ENCODE measurements around the gene PTGR3. TPM values are rescaled to one million over a fixed set of nuclear protein-coding genes. Genes with fewer than 3 reads are reported as not detected.

PTGR3 gene
- total RNA-seq (25.7 and 30.7 TPM in 2 replicates), polyA plus RNA-seq (24.4 and 32.2 TPM in 2 replicates)

- H2AFZ ChIP-seq, result peak within 1 kb of the TSS; percentile 75
- H3K4me1 ChIP-seq (ENCODE audit: insufficient read depth), result peaks cover 21% of the 10 kb centered on the region
- peak within 1 kb of the TSS; percentile 97 for H3K4me3 ChIP-seq
- peaks cover 19% of the 10 kb centered on the region for H3K27me3 ChIP-seq
- H3K4me2 ChIP-seq, result peak within 1 kb of the TSS; percentile 82
- 1% methylated on average over 25 of the region's 88 CpGs for WGBS (ENCODE audit: low lambda C conversion rate, missing lambda C conversion rate)
- no peaks in the 10 kb centered on the region for H3K36me3 ChIP-seq (replicated peaks; ENCODE audit: insufficient read depth, low read depth)
- DNase-seq (ENCODE audit: low spot score), result peak; percentile 87
- H3K27ac ChIP-seq, result peak within 1 kb of the TSS; percentile 99
- H4K20me1 ChIP-seq (ENCODE audit: insufficient read depth, poor library complexity, severe bottlenecking), result peaks cover 29% of the 10 kb centered on the region
- H3K9me3 ChIP-seq (ENCODE audit: low read depth), result no peaks in the 10 kb centered on the region
- TF ChIP-seq EZH2 (IDR thresholded peaks at IDR 0.05; ENCODE audit: borderline replicate concordance), result no peak
- no peak for TF ChIP-seq EZH2phosphoT487 (IDR thresholded peaks at IDR 0.05; ENCODE audit: low read depth, severe bottlenecking, unreplicated experiment)
- no peak for TF ChIP-seq CTCF (IDR thresholded peaks at IDR 0.05; ENCODE audit: poor library complexity)
- no peaks in the 10 kb centered on the region for H3K9me2 ChIP-seq (replicated peaks; ENCODE audit: insufficient read depth)
- H3K79me2 ChIP-seq, result peaks cover 72% of the 10 kb centered on the region
Measured at GRCh38 chr18:75209129-75209950, at the start of gene PTGR3. PTGR3 (minus strand) TSS chr18:75209139; CDS start chr18:75209058, 81 bp downstream.

- H3K9me2 ChIP-seq (replicated peaks; ENCODE audit: insufficient read depth), result no peaks in the 10 kb centered on the region
- no peak overlapping the region for H3K4me2 ChIP-seq
- TF ChIP-seq EZH2phosphoT487 (IDR thresholded peaks at IDR 0.05; ENCODE audit: low read depth, severe bottlenecking, unreplicated experiment) (no peak), EZH2 (IDR thresholded peaks at IDR 0.05; ENCODE audit: borderline replicate concordance) (no peak), CTCF (IDR thresholded peaks at IDR 0.05; ENCODE audit: poor library complexity) (no peak)
- no peak overlapping the region for H2AFZ ChIP-seq
- DNase-seq (ENCODE audit: low spot score), result no peak
- H3K79me2 ChIP-seq, result peaks cover 91% of the 10 kb centered on the region
- H3K4me1 ChIP-seq (ENCODE audit: insufficient read depth), result no peaks in the 10 kb centered on the region
- H3K9me3 ChIP-seq (ENCODE audit: low read depth), result no peaks in the 10 kb centered on the region
- no peak overlapping the region for H3K4me3 ChIP-seq
- H4K20me1 ChIP-seq (ENCODE audit: insufficient read depth, poor library complexity, severe bottlenecking), result peaks cover 9% of the 10 kb centered on the region
- no peaks in the 10 kb centered on the region for H3K27me3 ChIP-seq
- WGBS (ENCODE audit: low lambda C conversion rate, missing lambda C conversion rate), result 85% methylated on average over 14 of the region's 14 CpGs
- no peak overlapping the region for H3K27ac ChIP-seq
- H3K36me3 ChIP-seq (replicated peaks; ENCODE audit: insufficient read depth, low read depth), result no peaks in the 10 kb centered on the region
Measured at GRCh38 chr18:75257605-75258004, 48.7 kb upstream of the PTGR3 start.

GRCh38 chr18:75256376-75256775, 47.4 kb upstream of the PTGR3 start:
- TF ChIP-seq CTCF (IDR thresholded peaks at IDR 0.05; ENCODE audit: poor library complexity) (no peak), EZH2phosphoT487 (IDR thresholded peaks at IDR 0.05; ENCODE audit: low read depth, severe bottlenecking, unreplicated experiment) (no peak), EZH2 (IDR thresholded peaks at IDR 0.05; ENCODE audit: borderline replicate concordance) (no peak)
- Histone ChIP-seq H3K36me3 (replicated peaks; ENCODE audit: insufficient read depth, low read depth) (no peaks in the 10 kb centered on the region), H3K4me2 (no peak overlapping the region), H4K20me1 (ENCODE audit: insufficient read depth, poor library complexity, severe bottlenecking) (peaks cover 6% of the 10 kb centered on the region), H3K4me1 (ENCODE audit: insufficient read depth) (no peaks in the 10 kb centered on the region), H3K27me3 (no peaks in the 10 kb centered on the region), H3K9me2 (replicated peaks; ENCODE audit: insufficient read depth) (no peaks in the 10 kb centered on the region), H3K4me3 (no peak overlapping the region), H3K27ac (no peak overlapping the region), H3K9me3 (ENCODE audit: low read depth) (no peaks in the 10 kb centered on the region), H3K79me2 (peaks cover 92% of the 10 kb centered on the region), H2AFZ (no peak overlapping the region)
- DNase-seq (ENCODE audit: low spot score), result no peak

All from hepatocyte (in vitro differentiated cells).